Stimulated activated CD4-positive, alpha-beta T cell treated with anti-CD3 and anti-CD28 coated beads, Interleukin-4, amount 100 ng/mL, for 24 hours (primary cell): ENCODE results near the gene PASD1.
"Not testable (repeated sequence)": the region's sequence is repeated elsewhere in the genome, so short reads cannot be mapped to it uniquely, and the experiment has no call there.

Experiments
- DNase-seq: peaks from one replicate; pipeline ENCODE4 v3.0.0-alpha.2; 2020

Gene PASD1, protein sequence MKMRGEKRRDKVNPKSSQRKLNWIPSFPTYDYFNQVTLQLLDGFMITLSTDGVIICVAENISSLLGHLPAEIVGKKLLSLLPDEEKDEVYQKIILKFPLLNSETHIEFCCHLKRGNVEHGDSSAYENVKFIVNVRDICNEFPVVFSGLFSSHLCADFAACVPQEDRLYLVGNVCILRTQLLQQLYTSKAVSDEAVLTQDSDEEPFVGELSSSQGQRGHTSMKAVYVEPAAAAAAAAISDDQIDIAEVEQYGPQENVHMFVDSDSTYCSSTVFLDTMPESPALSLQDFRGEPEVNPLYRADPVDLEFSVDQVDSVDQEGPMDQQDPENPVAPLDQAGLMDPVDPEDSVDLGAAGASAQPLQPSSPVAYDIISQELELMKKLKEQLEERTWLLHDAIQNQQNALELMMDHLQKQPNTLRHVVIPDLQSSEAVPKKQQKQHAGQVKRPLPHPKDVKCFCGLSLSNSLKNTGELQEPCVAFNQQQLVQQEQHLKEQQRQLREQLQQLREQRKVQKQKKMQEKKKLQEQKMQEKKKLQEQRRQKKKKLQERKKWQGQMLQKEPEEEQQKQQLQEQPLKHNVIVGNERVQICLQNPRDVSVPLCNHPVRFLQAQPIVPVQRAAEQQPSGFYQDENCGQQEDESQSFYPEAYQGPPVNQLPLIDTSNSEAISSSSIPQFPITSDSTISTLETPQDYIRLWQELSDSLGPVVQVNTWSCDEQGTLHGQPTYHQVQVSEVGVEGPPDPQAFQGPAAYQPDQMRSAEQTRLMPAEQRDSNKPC

GRCh38 chrX:151563449-151563848 is at the start of gene PASD1:
Gene PASD1 (plus strand): TSS chrX:151563675. CDS start chrX:151601554, 37,879 bp downstream.
- DNase-seq, result no peak

DNA sequence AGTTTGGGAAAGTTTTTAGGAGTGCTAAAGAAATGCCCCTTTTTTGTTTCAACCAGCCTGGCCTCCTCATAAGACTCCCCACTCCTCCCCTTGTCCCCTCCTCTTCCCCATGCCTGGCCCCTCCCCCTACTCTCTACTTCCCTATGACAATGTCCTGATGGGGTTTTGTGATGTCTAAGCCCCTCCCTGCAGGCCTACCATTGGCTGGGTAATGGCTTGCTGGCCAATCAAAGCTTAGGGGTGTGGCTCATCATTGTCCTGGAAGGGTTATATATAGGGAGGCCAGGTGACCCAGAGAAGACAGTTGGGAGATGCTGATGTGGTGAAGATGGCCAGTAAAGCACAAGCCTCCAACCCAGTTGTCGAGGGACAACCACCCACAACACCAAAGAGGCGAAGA is 48.2 kb upstream of the PASD1 start:
- no peak for DNase-seq

GRCh38 chrX:151516538-151517187 is 46.8 kb upstream of the PASD1 start:
- no peak for DNase-seq

DNA sequence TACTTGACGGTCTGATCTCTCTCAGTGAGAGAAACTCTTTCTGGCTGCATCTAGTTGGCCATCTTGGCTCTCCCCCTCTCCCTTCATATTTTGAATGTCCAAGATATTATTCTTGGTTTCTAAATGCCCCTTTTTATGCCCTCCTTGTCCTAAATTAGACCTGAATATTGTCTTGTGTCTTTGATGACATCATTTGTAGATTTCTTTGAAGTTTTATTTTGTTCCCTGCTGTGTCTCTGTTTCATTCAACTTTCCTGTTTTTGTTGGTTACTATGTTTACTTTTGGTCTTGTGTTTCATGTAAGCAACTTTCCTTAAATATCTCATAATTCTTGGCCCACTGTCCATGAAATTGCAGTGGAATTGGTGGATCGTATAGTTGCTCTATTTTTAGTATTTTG is 46.1 kb upstream of the PASD1 start:
- no peak for DNase-seq

- no peak for DNase-seq
Measured at GRCh38 chrX:151523351-151523750, 40.1 kb upstream of the PASD1 start.

GRCh38 chrX:151536571-151536970 is 26.9 kb upstream of the PASD1 start:
- no peak for DNase-seq

GRCh38 chrX:151537572-151537971 is 25.9 kb upstream of the PASD1 start:
- DNase-seq, result no peak

GRCh38 chrX:151538190-151539122 is 25.0 kb upstream of the PASD1 start:
- DNase-seq, result no peak

- no peak for DNase-seq
Measured at GRCh38 chrX:151543706-151544105, 19.8 kb upstream of the PASD1 start.

GRCh38 chrX:151546226-151546625 is 17.2 kb upstream of the PASD1 start:
- not testable (repeated sequence) for DNase-seq

DNA sequence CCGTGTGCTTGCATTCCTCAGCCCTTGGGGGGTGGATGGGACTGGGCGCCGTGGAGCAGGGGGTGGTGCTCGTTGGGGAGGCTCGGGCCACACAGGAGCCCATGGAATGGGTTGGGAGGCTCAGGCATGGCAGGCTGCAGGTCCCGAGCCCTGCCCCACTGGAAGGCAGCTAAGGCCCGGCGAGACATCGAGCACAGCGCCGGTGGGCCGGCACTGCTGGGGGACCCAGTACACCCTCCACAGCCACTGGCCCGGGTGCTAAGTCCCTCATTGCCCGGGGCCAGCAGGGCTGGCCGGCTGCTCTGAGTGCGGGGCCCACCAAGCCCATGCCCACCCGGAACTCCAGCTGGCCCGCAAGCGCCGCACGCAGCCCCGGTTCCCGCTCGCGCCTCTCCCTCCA is 12.3 kb upstream of the PASD1 start:
- DNase-seq, result not testable (repeated sequence)

DNA sequence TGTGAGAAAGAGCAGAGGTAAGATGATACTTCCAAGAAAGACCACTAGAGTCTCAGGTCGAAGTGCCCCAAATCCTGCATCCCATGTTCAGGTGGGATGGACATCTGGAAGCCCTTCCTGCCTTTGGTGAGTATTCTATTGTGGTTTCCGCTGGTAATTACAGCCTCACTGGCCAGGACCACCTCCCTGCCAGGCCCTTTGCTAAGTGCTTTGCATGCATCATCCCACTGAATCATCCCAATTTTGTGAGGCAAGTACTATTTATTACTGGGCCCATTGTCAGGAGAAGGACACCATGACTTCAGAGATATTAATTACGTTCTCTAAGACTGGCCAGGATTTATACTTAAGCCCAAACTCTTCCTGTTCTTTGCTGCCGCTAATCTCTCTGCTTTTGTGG is 10.7 kb upstream of the PASD1 start:
- DNase-seq, result no peak

- not testable (repeated sequence) for DNase-seq
Measured at GRCh38 chrX:151555301-151555700, 8.2 kb upstream of the PASD1 start.

DNA sequence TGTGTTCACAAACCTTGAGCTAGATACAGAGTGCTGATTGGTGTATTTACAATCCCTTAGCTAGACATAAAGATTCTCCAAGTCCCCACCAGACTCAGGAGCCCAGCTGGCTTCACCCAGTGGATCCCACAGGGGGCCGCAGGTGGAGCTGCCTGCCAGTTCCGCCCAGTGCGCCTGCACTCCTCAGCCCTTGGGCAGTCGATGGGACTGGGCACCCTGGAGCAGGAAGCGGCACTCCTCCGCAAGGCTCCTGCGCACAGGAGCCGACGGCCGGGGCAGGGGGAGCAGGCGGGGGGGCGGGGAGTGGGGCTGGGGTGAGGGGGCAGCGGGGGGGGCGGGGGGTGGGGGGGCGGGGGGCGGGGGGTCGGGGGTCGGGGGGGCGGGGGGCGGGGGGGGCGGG is 990 bp upstream of the PASD1 start:
- not testable (repeated sequence) for DNase-seq

DNA sequence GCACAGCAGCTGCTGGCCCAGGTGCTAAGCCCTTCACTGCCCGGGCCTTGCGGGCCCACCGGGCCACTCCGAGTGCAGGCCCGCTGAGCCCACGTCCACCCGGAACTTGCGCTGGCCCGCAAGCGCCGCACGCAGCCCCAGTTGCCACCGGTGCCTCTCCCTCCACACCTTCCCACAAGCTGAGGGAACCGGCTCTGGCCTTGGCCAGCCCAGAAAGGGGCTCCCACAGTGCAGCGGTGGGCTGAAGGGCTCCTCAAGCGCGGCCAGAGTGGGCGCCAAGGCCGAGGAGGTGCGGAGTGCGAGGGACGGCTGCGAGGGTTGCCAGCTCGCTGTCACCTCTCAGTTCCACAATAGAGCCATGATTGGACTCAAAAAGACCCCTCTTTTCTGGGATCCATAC is 472 bp upstream of the PASD1 start:
- DNase-seq, result not testable (repeated sequence)

DNA sequence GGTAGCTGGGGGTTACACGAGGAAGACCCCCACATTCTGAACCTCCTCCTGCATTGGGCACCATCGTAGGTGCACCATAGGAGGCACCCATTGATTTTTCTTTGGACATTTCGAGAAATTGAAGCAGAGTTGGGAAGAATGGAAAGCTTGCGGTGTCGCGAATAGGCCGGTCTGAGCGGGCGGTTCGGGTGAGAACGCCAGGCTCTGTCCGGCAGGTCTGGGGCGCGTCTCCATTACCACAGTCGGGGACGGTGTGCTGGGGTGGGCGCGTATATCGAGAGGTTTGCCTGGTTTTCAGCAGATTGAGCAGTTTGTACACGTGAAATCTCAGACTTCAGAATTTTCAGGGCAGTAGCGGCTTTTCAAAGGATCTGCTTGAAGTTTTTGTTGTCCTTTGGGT is 560 bp downstream of the PASD1 start:
- no peak for DNase-seq

DNA sequence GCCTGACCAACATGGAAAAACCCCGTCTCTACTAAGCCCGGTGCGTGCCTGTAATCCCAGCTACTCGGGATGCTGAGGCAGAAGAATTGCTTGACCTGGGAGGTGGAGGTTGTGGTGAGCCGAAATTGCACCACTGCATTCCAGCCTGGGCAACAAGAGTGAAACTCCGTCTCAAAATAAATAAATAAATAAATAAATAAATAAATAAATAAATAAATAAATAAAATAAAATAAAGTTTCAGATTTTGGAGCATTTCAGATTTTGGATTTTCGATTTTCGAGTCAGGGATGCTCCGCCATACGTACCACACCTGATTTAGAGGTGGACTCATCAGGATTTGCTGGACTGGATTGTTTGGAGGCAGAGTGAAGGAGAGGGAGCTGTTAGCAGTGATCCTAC is 3.4 kb downstream of the PASD1 start:
- not testable (repeated sequence) for DNase-seq

GRCh38 chrX:151570561-151570960 is 7.1 kb downstream of the PASD1 start:
- DNase-seq, result no peak

DNA sequence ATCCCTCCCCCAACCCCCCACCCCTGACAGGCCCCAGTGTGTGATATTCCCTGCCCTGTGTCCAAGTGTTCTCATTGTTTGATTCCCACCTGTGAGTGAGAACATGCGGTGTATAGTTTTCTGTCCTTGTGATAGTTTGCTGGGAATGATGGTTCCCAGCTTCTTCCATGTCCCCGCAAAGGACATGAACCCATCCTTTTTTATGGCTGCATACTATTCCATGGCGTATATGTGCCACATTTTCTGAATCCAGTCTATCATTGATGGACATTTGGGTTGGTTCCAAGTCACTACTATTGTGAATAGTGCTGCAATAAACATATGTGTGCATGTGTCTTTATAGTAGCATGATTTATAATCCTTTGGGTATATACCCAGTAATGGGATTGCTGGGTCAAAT is 29.9 kb downstream of the PASD1 start:
- DNase-seq, result not testable (repeated sequence)

DNA sequence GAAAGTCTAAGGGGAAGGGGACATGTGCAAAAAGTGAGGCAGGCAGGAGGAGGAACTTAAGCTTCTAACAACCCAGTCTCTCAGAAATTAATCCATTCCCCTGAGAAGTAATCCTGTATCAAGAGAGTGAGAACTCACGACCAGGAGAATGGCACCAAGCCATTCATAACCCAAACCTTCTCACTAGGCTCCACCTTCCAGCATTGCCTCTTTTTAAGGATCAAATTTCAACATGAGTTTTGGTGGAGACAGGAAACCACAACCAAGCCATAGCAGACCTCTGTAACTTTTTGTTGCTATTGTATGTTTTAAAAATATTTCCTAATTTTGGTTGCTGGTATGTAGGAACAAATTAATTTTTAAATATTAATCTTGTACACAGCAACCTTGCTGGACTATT is 32.8 kb downstream of the PASD1 start:
- no peak for DNase-seq

- no peak for DNase-seq
Measured at GRCh38 chrX:151604931-151605330, 41.5 kb downstream of the PASD1 start.

GRCh38 chrX:151609222-151609621 is 45.7 kb downstream of the PASD1 start:
- DNase-seq, result no peak

DNA sequence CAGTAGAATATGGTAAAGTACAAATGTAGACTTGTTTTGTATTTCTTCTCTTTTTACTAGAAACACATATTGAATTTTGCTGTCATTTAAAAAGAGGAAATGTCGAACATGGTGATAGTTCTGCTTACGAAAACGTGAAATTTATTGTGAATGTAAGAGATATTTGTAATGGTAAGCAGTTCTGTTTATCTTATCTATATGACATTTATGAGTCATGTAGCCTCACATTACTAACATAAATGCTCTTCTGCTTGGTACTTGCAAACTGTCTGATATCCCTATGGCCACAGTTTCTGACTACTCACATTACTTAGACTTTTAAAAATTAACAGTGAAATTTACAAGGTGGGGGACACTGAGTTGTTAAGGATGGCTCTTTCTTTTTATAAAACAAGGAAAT is 57.9 kb downstream of the PASD1 start:
- DNase-seq, result no peak
